CD8-positive, alpha-beta memory T cell (primary cell): ENCODE data around the gene ACOT13. TPM values are rescaled to one million over a fixed set of nuclear protein-coding genes. Genes with fewer than 3 reads are reported as not detected.
"Not testable (repeated sequence)": the region's sequence is repeated elsewhere in the genome, so short reads cannot be mapped to it uniquely, and the experiment has no call there.

Experiments
- CTCF ChIA-PET: fragments of 350-600 bp; sonication (Branson Sonifier 250); formaldehyde crosslinking; loops from one replicate; lab custom pipeline; 2021; ENCODE audit warnings: antibody characterized with exemption; lab: Charles Lee
- POLR2A ChIA-PET: fragments of 350-600 bp; sonication (Branson Sonifier 250); formaldehyde crosslinking; loops from one replicate; lab custom pipeline; 2021; ENCODE audit warnings: antibody characterized with exemption; lab: Charles Lee
- DNase-seq, 5 donors: peaks; one replicate each; pipeline versions ENCODE4 v3.0.0 to v3.0.0-alpha.2; 2020 to 2022; ENCODE audit warnings: mixed read lengths in 1 of 5
- H3K27ac ChIP-seq: one replicate; pipeline ENCODE4 v1.7.0; 2013; ENCODE audit warnings: low read depth, mild to moderate bottlenecking, low read length, moderate library complexity
- H3K27me3 ChIP-seq: 2 replicates; pipeline ENCODE4 v1.7.0; 2013; ENCODE audit warnings: low read length, mild to moderate bottlenecking; ENCODE audit not compliant: insufficient read depth, poor library complexity, severe bottlenecking
- H3K36me3 ChIP-seq: 2 replicates; pipeline ENCODE4 v1.7.0; 2013; ENCODE audit warnings: mild to moderate bottlenecking, low read length, moderate library complexity; ENCODE audit not compliant: insufficient read depth
- H3K4me1 ChIP-seq: 2 replicates; pipeline ENCODE4 v1.7.0; 2013; ENCODE audit warnings: mild to moderate bottlenecking, low read length, moderate library complexity; ENCODE audit not compliant: insufficient read depth
- H3K4me3 ChIP-seq: 2 replicates; pipeline ENCODE4 v1.7.0; 2013; ENCODE audit warnings: mild to moderate bottlenecking, low read length
- H3K9me3 ChIP-seq: 2 replicates; pipeline ENCODE4 v1.7.0; 2013; ENCODE audit warnings: mild to moderate bottlenecking, low read length
- H3K27ac Mint-ChIP-seq, 8 donors: one replicate each; pipeline ENCODE4 v1.8.0; 2020 to 2021; ENCODE audit warnings: mixed read lengths in 8 of 8, mild to moderate bottlenecking in 6 of 8, inconsistent platforms in 3 of 8, moderate library complexity in 3 of 8
- H3K27me3 Mint-ChIP-seq, 2 donors: one replicate each; pipeline ENCODE4 v1.8.0; 2020 to 2021; ENCODE audit warnings: mixed read lengths in 2 of 2, mild to moderate bottlenecking in 1 of 2, moderate library complexity in 1 of 2
- H3K36me3 Mint-ChIP-seq, 3 donors: one replicate each; pipeline ENCODE4 v1.8.0; 2020 to 2021; ENCODE audit warnings: mixed read lengths in 3 of 3, inconsistent platforms in 1 of 3, mild to moderate bottlenecking in 1 of 3
- H3K4me1 Mint-ChIP-seq, 3 donors: one replicate each; pipeline ENCODE4 v1.8.0; 2020 to 2021; ENCODE audit warnings: mixed read lengths in 3 of 3, inconsistent platforms in 1 of 3, mild to moderate bottlenecking in 1 of 3
- H3K4me3 Mint-ChIP-seq, 7 donors: one replicate each; pipeline ENCODE4 v1.8.0; 2020 to 2021; ENCODE audit warnings: mixed read lengths in 7 of 7, mild to moderate bottlenecking in 6 of 7, moderate library complexity in 4 of 7, inconsistent platforms in 2 of 7
- H3K9me3 Mint-ChIP-seq, 5 donors: one replicate each; pipeline ENCODE4 v1.8.0; 2020 to 2022; ENCODE audit warnings: mixed read lengths in 5 of 5, mild to moderate bottlenecking in 3 of 5, moderate library complexity in 2 of 5, inconsistent platforms in 1 of 5
- polyA plus RNA-seq: library from polyadenylated mRNA; unstranded; fragments of 300-500 nt; fragmentation: Illumina TruSeq; gene quantifications from one replicate; pipeline ENCODE4 v1.2.3, GENCODE V29; 2021
- total RNA-seq, 2 experiments: library from RNA; stranded (reverse); gene quantifications; one replicate each; pipeline ENCODE4 v1.2.3, GENCODE V29; 2021

The ACOT13 gene
- total and polyA plus RNA-seq, 3 experiments from 2014 or later: 17.0 to 25.3 (median 19.6) TPM

DNA sequence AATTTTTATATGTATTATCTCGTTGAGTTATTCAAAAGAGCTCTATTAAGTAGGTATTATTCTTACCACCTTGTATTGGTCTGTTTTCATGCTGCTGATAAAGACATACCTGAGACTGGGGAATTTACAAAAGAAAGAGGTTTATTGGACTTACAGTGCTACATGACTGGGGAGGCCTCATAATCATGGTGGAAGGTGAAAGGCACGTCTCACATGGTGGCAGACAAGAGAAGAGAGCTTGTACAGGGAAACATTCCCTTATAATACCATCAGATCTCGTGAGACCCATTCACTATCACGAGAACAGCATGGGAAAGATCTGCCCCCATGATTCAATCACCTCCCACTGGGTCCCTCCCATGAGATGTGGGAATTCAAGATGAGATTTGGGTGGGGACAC, 87.5 kb downstream of the ACOT13 start:
- H3K27ac Mint-ChIP-seq, POLR2A ChIA-PET, H3K27me3 ChIP-seq, H3K36me3 ChIP-seq, H3K27ac ChIP-seq, H3K4me1 Mint-ChIP-seq, H3K4me1 ChIP-seq, H3K27me3 Mint-ChIP-seq, H3K9me3 Mint-ChIP-seq, H3K9me3 ChIP-seq, DNase-seq, H3K36me3 Mint-ChIP-seq, H3K4me3 ChIP-seq, H3K4me3 Mint-ChIP-seq: not testable (repeated sequence)
- CTCF ChIA-PET: interaction anchor here (1.1 kb wide), 1 partner anchor 75 kb away, joined by 3 read pairs; no protein-coding TSS in a partner anchor

Other genes with a start within 250 kb of the ACOT13 start
- under 1 TPM; 0.35 to 0.64 TPM for gene GPLD1, start 177.5 kb upstream of the ACOT13 start, total RNA-seq
- 0.46 TPM for gene GPLD1, start 177.5 kb upstream of the ACOT13 start, polyA plus RNA-seq
- 10 to 100 TPM; 13.2 to 15.4 TPM for gene ALDH5A1, start 172.1 kb upstream of the ACOT13 start, total RNA-seq
- gene ALDH5A1, start 172.1 kb upstream of the ACOT13 start, polyA plus RNA-seq: 11.8 TPM
- gene KIAA0319, start 20.9 kb upstream of the ACOT13 start, total RNA-seq: under 1 TPM; 0.07 to 0.09 TPM
- gene KIAA0319, start 20.9 kb upstream of the ACOT13 start, polyA plus RNA-seq: not detected
- gene TDP2, start 178 bp upstream of the ACOT13 start, total RNA-seq: 10 to 100 TPM; 49.8 to 50.6 TPM
- 46.1 TPM for gene TDP2, start 178 bp upstream of the ACOT13 start, polyA plus RNA-seq
- gene C6orf62, start 52.1 kb downstream of the ACOT13 start, total RNA-seq: 10 to 100 TPM; 95.1 to 95.6 TPM
- 120 TPM for gene C6orf62, start 52.1 kb downstream of the ACOT13 start, polyA plus RNA-seq
- gene GMNN, start 107.9 kb downstream of the ACOT13 start, total RNA-seq: 10 to 100 TPM; 65.8 to 67.0 TPM
- gene GMNN, start 107.9 kb downstream of the ACOT13 start, polyA plus RNA-seq: 6.8 TPM
- under 1 TPM in 1 of 2 experiments, not detected in 1; 0.55 TPM for gene ARMH2, start 131.8 kb downstream of the ACOT13 start, total RNA-seq
- gene ARMH2, start 131.8 kb downstream of the ACOT13 start, polyA plus RNA-seq: 0.78 TPM